Trophoblast cell (in vitro differentiated cells and primary cell): ENCODE measurements around the gene TMPRSS6.
A peak's percentile ranks its signal among the peaks of the same experiment; 100 is the strongest.

Source experiments
- DNase-seq, 2 donors: peaks; one replicate each; pipeline ENCODE4 v3.0.0-alpha.2; 2016
- H2AFZ ChIP-seq: 2 replicates; pipeline ENCODE4 v1.6.1; 2013; ENCODE audit warnings: low read length, moderate library complexity, mild to moderate bottlenecking; ENCODE audit not compliant: insufficient read depth, poor library complexity
- H2AK5ac ChIP-seq: 2 replicates; pipeline ENCODE4 v1.6.1; 2013; ENCODE audit warnings: mild to moderate bottlenecking, low read length
- H2BK120ac ChIP-seq: 2 replicates; pipeline ENCODE4 v1.6.1; 2013; ENCODE audit warnings: low read length, mild to moderate bottlenecking, moderate library complexity; ENCODE audit not compliant: insufficient read depth, poor library complexity
- H2BK12ac ChIP-seq: 2 replicates; pipeline ENCODE4 v1.6.1; 2013; ENCODE audit warnings: mild to moderate bottlenecking, low read length, moderate library complexity
- H2BK5ac ChIP-seq: 2 replicates; pipeline ENCODE4 v1.6.1; 2013; ENCODE audit warnings: low read length, low read depth, moderate library complexity, mild to moderate bottlenecking; ENCODE audit not compliant: poor library complexity
- H3K14ac ChIP-seq: 2 replicates; pipeline ENCODE4 v1.6.1; 2013; ENCODE audit warnings: mild to moderate bottlenecking, low read length
- H3K18ac ChIP-seq: 2 replicates; pipeline ENCODE4 v1.6.1; 2013; ENCODE audit warnings: mild to moderate bottlenecking, low read length
- H3K23ac ChIP-seq: 2 replicates; pipeline ENCODE4 v1.6.1; 2013; ENCODE audit warnings: low read length
- H3K27ac ChIP-seq: 2 replicates; pipeline ENCODE4 v1.5.1; 2013; ENCODE audit warnings: low read depth, mild to moderate bottlenecking, inconsistent platforms, low read length, moderate library complexity
- H3K27me3 ChIP-seq: 2 replicates; pipeline ENCODE4 v1.6.1; 2013; ENCODE audit warnings: inconsistent platforms, mild to moderate bottlenecking, low read length, moderate library complexity; ENCODE audit not compliant: insufficient read depth
- H3K36me3 ChIP-seq, 2 experiments: 1 replicate in 1 of 2; 2 replicates in 1 of 2; pipeline ENCODE4 v1.6.1; 2013; ENCODE audit warnings: low read length in 2 of 2, mild to moderate bottlenecking in 2 of 2, moderate library complexity in 1 of 2; ENCODE audit not compliant: insufficient read depth in 2 of 2, control insufficient read depth in 1 of 2
- H3K4ac ChIP-seq: 2 replicates; pipeline ENCODE4 v1.6.1; 2013; ENCODE audit warnings: low read depth, mild to moderate bottlenecking, low read length, moderate library complexity
- H3K4me1 ChIP-seq, 2 experiments: 1 replicate in 1 of 2; 2 replicates in 1 of 2; pipeline ENCODE4 v1.6.1; 2013; ENCODE audit warnings: low read length in 2 of 2, mild to moderate bottlenecking in 2 of 2, moderate library complexity in 1 of 2; ENCODE audit not compliant: insufficient read depth in 2 of 2, control insufficient read depth in 1 of 2
- H3K4me2 ChIP-seq: 2 replicates; pipeline ENCODE4 v1.6.1; 2013; ENCODE audit warnings: inconsistent platforms, mild to moderate bottlenecking, low read length, moderate library complexity
- H3K4me3 ChIP-seq: 2 replicates; pipeline ENCODE4 v1.5.1; 2013; ENCODE audit warnings: mild to moderate bottlenecking, low read depth, low read length, inconsistent platforms
- H3K79me1 ChIP-seq: one replicate; pipeline ENCODE4 v1.6.1; 2013; ENCODE audit warnings: low read length
- H3K79me2 ChIP-seq: 2 replicates; pipeline ENCODE4 v1.6.1; 2013; ENCODE audit warnings: low read length, mild to moderate bottlenecking; ENCODE audit not compliant: control insufficient read depth, insufficient read depth, poor library complexity
- H3K9ac ChIP-seq: 2 replicates; pipeline ENCODE4 v1.6.1; 2013; ENCODE audit warnings: mild to moderate bottlenecking, low read length
- H3K9me3 ChIP-seq: 2 replicates; pipeline ENCODE4 v1.6.1; 2013; ENCODE audit warnings: low read depth, mild to moderate bottlenecking, control low read depth, inconsistent platforms, low read length; ENCODE audit not compliant: insufficient read depth
- H4K12ac ChIP-seq: 2 replicates; pipeline ENCODE4 v1.6.1; 2013; ENCODE audit warnings: low read depth, mild to moderate bottlenecking, low read length, moderate library complexity
- H4K8ac ChIP-seq: 2 replicates; pipeline ENCODE4 v1.6.1; 2013; ENCODE audit warnings: low read depth, mild to moderate bottlenecking, low read length, moderate library complexity
- H4K91ac ChIP-seq: one replicate; pipeline ENCODE4 v1.6.1; 2013; ENCODE audit warnings: low read depth, mild to moderate bottlenecking, low read length, moderate library complexity
- WGBS: extraction: QIAGEN DNeasy Blood & Tissue Kit; methylation state at CpG from one replicate; pipeline ENCODE4 v1.1.7; 2013; ENCODE audit warnings: missing lambda C conversion rate; ENCODE audit not compliant: insufficient read length, insufficient coverage; ENCODE audit errors: extremely low coverage; 5-methylcytosine and 5-hydroxymethylcytosine counted together

Gene TMPRSS6

DNA sequence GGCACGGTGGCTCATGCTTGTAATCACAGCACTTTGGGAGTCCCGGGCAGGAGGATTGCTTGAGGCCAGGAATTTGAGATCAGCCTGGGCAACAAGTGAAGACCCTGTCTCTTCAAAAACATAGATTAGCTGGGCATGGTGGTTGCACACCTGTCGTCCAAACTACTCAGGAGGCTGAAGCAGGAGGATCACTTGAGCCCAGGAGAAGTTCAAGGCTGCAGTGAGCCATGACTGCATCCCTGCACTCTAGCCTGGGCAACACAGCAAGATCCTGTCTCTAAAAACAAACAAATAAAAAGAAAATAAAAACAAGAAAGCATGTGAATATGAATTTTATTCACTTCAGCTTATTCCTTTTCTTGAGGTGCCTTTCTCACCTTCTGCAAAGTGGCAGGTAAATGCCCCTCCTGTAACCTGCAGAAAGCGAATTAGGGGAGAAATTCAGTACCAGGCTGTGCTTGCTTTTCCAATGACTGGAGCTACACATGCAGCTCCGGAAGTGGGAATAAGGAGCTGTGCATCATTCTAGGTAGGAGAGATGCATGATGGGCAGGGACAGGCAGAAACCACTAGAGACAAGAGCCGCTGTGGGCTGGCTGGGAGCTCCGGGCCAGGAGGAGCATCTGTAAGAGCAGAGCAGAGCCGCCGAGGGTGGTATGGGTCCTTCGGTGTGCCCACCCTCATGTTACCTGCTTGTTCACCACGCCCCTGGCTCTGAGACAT lies 72.7 kb downstream of the TMPRSS6 start:
- H3K9me3 ChIP-seq, result no peaks in the 10 kb centered on the region
- no peak overlapping the region for H2BK5ac ChIP-seq
- H4K12ac ChIP-seq, result no peak overlapping the region
- no peaks in the 10 kb centered on the region for H3K36me3 ChIP-seq
- H4K8ac ChIP-seq, result no peak overlapping the region
- H3K9ac ChIP-seq, result no peak overlapping the region
- H3K4me1 ChIP-seq, result peaks cover 9 to 12% of the 10 kb centered on the region in 2 experiments
- H3K79me1 ChIP-seq, result no peaks in the 10 kb centered on the region
- H2AK5ac ChIP-seq, result no peak overlapping the region
- H3K4me2 ChIP-seq, result no peak overlapping the region
- H4K91ac ChIP-seq, result no peak overlapping the region
- no peaks in the 10 kb centered on the region for H3K27me3 ChIP-seq
- no peak overlapping the region for H2BK12ac ChIP-seq
- no peak overlapping the region for H2AFZ ChIP-seq
- no peak overlapping the region for H3K27ac ChIP-seq
- H2BK120ac ChIP-seq, result no peak overlapping the region
- DNase-seq, result no peak
- H3K18ac ChIP-seq, result no peak overlapping the region
- no peak overlapping the region for H3K23ac ChIP-seq
- no peaks in the 10 kb centered on the region for H3K79me2 ChIP-seq
- H3K14ac ChIP-seq, result no peak overlapping the region
- no peak overlapping the region for H3K4me3 ChIP-seq
- H3K4ac ChIP-seq, result no peak overlapping the region
- no CpG with 5 or more reads among the region's 11 CpGs for WGBS

DNA sequence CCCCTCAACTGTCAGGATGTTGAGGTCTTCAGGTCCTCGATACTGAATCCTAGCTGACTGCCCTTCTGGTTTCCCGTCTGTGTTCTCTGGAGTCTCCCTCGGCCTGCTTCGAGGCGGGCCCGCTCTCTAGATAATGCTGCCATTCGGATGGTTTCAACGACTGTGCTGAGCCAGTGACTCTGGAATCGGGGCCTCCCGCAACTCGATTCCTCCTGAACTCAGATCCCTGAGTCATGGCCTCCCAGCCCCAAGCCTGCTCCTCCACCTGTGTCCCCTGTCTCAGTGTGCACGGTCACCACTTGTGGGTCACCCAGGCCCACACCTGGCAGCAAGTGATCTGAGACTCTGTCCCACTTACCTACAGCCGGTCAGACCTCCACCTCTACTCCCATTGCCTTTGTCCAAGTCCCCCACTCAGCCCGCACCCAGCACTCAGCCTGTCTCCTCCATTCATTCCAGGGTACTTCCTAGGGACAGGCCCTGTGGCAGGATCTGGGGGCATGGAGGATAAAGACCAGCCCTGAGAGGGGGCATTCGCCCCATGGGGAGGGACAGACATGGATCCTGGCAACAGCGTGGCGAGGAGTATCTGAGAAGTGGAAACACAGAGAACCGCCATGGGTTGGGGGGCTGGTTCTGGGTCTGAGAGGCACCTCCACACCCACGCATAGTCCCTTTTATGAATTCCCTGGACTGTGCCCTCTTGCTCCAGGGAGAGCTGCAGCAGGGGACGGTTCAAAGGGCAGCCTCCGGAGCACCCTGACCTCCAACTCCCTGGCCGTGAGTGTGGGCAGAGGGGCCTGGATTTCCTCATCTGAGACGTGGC lies 75.7 kb downstream of the TMPRSS6 start:
- Histone ChIP-seq H3K4ac (no peak overlapping the region), H2AFZ (no peak overlapping the region), H2BK120ac (no peak overlapping the region), H3K18ac (no peak overlapping the region), H3K79me1 (no peaks in the 10 kb centered on the region), H2AK5ac (no peak overlapping the region), H4K12ac (no peak overlapping the region), H3K4me3 (no peak overlapping the region), H3K36me3 (peaks cover 10 to 11% of the 10 kb centered on the region in 2 experiments), H3K9me3 (no peaks in the 10 kb centered on the region), H3K14ac (no peak overlapping the region), H3K4me2 (no peak overlapping the region), H3K27me3 (no peaks in the 10 kb centered on the region), H4K8ac (no peak overlapping the region), H3K9ac (no peak overlapping the region), H3K27ac (no peak overlapping the region), H3K79me2 (no peaks in the 10 kb centered on the region), H2BK5ac (no peak overlapping the region), H3K4me1 (peaks cover 9 to 14% of the 10 kb centered on the region in 2 experiments), H4K91ac (no peak overlapping the region), H3K23ac (no peak overlapping the region), H2BK12ac (no peak overlapping the region)
- no CpG with 5 or more reads among the region's 23 CpGs for WGBS
- DNase-seq, result no peak

DNA sequence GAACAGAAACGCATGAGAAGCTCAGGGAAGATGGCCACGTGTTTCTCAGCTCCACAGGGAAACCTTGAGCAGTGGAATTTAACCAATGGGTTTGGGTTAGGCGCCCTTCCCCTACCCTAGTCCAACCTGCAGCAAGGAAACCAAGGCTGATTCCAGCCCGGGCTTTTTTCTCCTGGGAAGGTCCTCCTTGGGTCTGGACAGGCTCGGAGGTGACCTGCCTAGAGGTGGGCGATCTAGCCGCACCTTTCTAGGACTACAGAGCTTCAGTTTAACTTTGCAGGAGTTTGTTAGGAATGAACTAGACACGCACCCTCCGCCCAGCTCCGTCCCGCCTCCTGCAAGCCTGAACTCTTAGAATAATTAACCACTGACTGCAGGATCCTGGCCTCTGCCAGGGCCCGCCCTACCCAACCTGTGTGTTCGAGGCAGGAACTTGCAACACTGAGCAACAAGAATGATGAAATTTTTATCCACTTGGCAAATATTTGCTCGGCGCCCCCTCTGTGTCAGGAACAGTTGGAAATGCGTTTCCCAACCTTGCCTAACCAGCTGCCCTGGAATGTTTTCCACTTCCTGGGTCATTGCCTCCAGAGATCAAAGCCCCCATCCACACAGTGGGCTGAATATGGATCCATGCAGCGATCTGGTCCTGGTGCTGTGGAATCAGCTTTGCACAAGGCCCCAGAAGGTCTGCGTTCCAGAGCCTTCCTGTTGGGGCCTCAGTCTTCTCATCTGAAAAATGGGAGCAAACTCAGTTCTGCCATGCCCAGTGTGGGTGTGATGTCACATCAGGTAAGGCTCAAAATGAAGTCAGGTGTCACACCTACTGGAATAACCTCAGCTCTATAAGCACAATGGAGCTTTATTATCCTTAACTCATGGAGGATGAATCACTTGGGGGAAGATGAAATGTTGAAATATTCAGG lies 76.7 kb downstream of the TMPRSS6 start:
- Histone ChIP-seq H2BK12ac (no peak overlapping the region), H3K23ac (no peak overlapping the region), H3K4me3 (no peak overlapping the region), H3K4ac (no peak overlapping the region), H3K18ac (no peak overlapping the region), H4K12ac (no peak overlapping the region), H2AK5ac (no peak overlapping the region), H3K14ac (no peak overlapping the region), H4K8ac (peak overlapping the region; percentile 6), H3K4me1 (peaks cover 9 to 14% of the 10 kb centered on the region in 2 experiments), H2AFZ (no peak overlapping the region), H3K36me3 (peaks cover 10 to 14% of the 10 kb centered on the region in 2 experiments), H4K91ac (no peak overlapping the region), H3K9ac (peak overlapping the region; percentile 18), H3K27ac (no peak overlapping the region), H3K27me3 (no peaks in the 10 kb centered on the region), H3K4me2 (peak overlapping the region; percentile 20), H2BK120ac (peak overlapping the region; percentile 31), H3K79me2 (no peaks in the 10 kb centered on the region), H3K9me3 (no peaks in the 10 kb centered on the region), H2BK5ac (no peak overlapping the region), H3K79me1 (no peaks in the 10 kb centered on the region)
- no CpG with 5 or more reads among the region's 18 CpGs for WGBS
- peak; percentile 54 to 57 for DNase-seq

DNA sequence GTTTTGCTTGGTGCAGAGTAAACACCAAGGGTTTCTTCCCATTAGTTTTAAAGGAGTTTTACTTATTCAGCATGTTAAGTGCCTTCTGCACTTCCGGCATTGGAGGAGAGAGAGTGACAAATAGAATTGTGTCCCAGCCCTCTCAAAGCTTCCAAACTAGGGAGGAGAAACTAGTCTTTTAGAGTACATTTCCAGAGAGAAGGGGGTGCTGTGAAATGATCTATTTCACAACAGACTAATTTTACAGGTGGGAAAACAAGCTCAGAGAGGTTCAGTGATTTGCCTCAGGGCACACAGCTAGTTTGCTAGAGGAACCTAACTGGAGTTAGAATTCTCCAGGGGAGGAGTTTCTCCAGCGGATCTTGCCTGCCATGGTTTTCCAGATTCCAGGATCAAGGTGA lies 77.4 kb downstream of the TMPRSS6 start:
- Histone ChIP-seq H4K91ac (no peak overlapping the region), H3K9ac (no peak overlapping the region), H4K12ac (no peak overlapping the region), H3K4ac (no peak overlapping the region), H3K18ac (no peak overlapping the region), H3K36me3 (peaks cover 13 to 20% of the 10 kb centered on the region in 2 experiments), H3K9me3 (no peaks in the 10 kb centered on the region), H3K79me1 (no peaks in the 10 kb centered on the region), H2AFZ (no peak overlapping the region), H3K4me1 (peaks cover 9 to 14% of the 10 kb centered on the region in 2 experiments), H3K14ac (no peak overlapping the region), H3K79me2 (no peaks in the 10 kb centered on the region), H3K4me2 (no peak overlapping the region), H3K4me3 (no peak overlapping the region), H2BK12ac (no peak overlapping the region), H2BK5ac (no peak overlapping the region), H4K8ac (no peak overlapping the region), H3K27ac (no peak overlapping the region), H3K27me3 (no peaks in the 10 kb centered on the region), H2BK120ac (peak overlapping the region; percentile 31), H2AK5ac (no peak overlapping the region), H3K23ac (no peak overlapping the region)
- DNase-seq, result peak in 1 of 2 donors; percentile 49
- WGBS, result no CpG with 5 or more reads among the region's 2 CpGs
